ENCODE measurements around the gene LRRC45.

LRRC45 gene

DNA sequence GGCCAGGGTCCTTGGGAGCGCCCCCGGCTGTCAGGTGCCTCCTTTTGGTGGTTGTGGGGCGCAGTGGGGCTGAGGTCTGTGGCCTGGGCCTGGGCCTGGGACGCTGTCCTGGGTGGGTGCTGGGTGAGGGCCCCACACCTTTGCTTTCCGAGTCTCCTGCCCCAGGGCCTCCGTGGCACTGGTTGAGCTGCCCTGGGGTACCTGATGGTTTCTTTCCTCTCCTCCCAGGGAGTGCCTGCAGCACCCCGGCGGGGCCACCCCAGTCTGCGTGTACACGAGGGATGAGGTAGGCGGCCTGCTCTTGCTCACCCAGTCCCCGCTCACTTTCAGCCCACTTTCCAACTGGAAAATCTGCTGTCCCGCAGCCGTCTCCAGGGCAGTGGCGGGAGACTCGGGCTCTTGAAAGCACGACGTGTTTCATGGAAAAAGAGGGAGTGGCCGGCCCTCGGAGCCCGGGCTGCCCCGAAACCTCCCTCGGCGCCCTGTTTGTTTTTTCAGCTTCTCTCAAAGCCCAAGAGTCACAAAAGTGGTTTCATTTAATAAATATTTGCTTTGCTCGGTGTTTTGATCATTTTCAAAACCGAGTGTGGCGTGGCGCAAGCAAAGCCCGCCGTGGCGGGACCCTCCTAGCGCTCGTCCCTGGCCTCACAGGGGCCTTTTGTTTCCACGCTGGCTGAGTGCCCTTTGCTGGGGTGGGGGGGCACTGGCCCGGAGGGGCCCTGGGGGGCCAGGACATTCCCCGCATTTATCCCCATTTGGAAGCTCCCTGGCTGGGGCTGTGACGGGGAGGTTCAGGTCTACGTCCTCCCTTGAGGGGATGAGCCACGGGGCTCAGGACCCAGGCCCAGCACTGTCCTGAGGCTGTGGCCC is 28.3 kb upstream of the LRRC45 start:
- H3K27ac ChIP-seq (ENCODE audit: low read depth, low read length), result no peak overlapping the region
- no peaks in the 10 kb centered on the region for H3K36me3 ChIP-seq (ENCODE audit: insufficient read depth, low read length)
- H3K27me3 ChIP-seq (ENCODE audit: insufficient read depth, low read length), result no peaks in the 10 kb centered on the region
- no peaks in the 10 kb centered on the region for H3K79me2 ChIP-seq (ENCODE audit: control insufficient read depth, insufficient read depth, low read length, unreplicated experiment)
- no peak overlapping the region for H3K4me3 ChIP-seq (ENCODE audit: low read depth, low read length)
- peaks cover 8% of the 10 kb centered on the region for H3K4me1 ChIP-seq (ENCODE audit: control insufficient read depth, insufficient read depth, low read length, unreplicated experiment)
- no peak overlapping the region for H2AFZ ChIP-seq (ENCODE audit: low read length, unreplicated experiment)

DNA sequence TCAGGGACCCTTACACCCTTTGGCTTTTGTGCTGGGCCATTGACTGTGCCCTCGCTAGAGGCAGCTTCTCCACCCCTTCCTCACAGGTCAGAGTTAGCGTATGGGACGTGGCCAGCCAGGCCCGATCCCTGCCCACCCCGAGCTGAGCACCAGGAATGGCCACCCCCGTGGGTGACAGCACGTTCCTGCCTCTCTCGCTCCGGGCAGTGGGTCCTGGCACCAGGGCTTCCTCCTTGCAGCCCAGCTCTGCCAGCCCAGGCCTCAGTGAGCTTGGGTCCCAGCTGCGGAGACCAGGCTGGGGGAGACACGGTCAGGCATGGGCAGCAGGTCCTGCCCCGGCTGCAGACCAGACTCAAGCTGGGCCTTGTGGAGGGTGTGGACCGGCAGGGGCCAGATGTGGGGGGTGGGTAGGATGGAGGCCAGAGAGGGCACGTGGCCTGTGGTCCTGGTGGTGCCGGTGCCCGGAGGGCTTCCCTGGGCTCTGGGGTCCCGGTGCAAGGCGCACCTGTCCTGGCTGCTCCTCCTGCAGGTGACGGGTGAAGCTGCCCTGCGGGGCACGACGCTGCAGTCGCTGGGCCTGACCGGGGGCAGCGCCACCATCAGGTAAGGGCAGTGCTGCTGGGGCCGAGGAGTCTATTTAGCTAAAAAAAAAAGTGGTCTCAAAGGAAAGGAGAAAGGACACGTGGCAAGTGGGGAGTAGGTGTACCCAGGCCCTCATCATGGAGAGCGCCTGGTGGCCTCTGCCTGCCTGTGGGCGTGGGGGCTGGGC is 27.5 kb upstream of the LRRC45 start:
- Histone ChIP-seq H3K27ac (ENCODE audit: low read depth, low read length) (no peak overlapping the region), H3K4me1 (ENCODE audit: control insufficient read depth, insufficient read depth, low read length, unreplicated experiment) (peaks cover 8% of the 10 kb centered on the region), H3K79me2 (ENCODE audit: control insufficient read depth, insufficient read depth, low read length, unreplicated experiment) (no peaks in the 10 kb centered on the region), H3K27me3 (ENCODE audit: insufficient read depth, low read length) (no peaks in the 10 kb centered on the region), H3K36me3 (ENCODE audit: insufficient read depth, low read length) (no peaks in the 10 kb centered on the region), H3K4me3 (ENCODE audit: low read depth, low read length) (no peak overlapping the region), H2AFZ (ENCODE audit: low read length, unreplicated experiment) (no peak overlapping the region)

DNA sequence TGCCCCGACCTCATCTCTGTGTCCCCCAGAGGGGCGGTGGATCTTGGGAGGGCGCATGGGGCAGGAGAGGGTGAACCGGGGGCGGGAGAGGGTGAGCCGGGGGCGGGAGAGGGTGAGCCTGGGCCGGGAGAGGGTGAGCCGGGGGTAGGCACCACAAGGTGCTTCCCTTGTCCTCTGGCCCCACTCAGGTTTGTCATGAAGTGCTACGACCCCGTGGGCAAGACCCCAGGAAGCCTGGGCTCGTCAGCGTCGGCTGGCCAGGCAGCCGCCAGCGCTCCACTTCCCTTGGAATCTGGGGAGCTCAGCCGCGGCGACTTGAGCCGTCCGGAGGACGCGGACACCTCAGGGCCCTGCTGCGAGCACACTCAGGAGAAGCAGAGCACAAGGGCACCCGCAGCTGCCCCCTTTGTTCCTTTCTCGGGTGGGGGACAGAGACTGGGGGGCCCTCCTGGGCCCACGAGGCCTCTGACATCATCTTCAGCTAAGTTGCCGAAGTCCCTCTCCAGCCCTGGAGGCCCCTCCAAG is 26.8 kb upstream of the LRRC45 start:
- Histone ChIP-seq H3K79me2 (ENCODE audit: control insufficient read depth, insufficient read depth, low read length, unreplicated experiment) (no peaks in the 10 kb centered on the region), H3K27ac (ENCODE audit: low read depth, low read length) (no peak overlapping the region), H3K4me1 (ENCODE audit: control insufficient read depth, insufficient read depth, low read length, unreplicated experiment) (peaks cover 8% of the 10 kb centered on the region), H2AFZ (ENCODE audit: low read length, unreplicated experiment) (no peak overlapping the region), H3K36me3 (ENCODE audit: insufficient read depth, low read length) (no peaks in the 10 kb centered on the region), H3K4me3 (ENCODE audit: low read depth, low read length) (no peak overlapping the region), H3K27me3 (ENCODE audit: insufficient read depth, low read length) (no peaks in the 10 kb centered on the region)

DNA sequence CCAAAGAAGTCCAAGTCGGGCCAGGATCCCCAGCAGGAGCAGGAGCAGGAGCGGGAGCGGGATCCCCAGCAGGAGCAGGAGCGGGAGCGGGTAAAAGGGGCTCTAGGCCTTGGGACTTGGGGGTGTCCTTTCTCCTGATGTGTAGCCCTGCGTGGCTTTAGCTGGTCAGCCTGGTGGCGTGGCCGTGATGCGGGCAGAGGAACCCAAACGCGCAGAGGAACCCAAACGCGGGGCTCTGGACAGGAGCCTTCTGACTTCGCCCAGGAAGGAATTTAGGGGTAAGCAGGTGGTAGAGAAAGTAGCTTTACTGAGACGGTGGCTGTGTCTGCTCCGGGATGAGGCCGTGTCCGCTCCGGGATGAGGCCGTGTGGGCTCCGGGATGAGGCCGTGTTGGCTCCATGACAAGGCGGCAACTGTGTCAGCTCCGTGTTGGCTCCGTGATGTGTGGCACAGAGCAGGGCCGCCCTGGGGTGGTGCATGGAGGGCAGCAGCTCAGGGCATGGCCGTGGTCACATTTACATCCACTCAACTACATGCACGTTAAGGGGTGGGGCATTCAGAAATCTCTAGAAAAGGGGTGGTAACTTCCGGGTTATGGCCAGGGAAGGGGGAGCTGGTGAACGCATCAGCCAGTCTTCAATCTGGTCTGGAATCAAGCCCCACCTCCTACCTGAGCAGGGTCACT is 26.2 kb upstream of the LRRC45 start:
- Histone ChIP-seq H3K79me2 (ENCODE audit: control insufficient read depth, insufficient read depth, low read length, unreplicated experiment) (no peaks in the 10 kb centered on the region), H3K27me3 (ENCODE audit: insufficient read depth, low read length) (no peaks in the 10 kb centered on the region), H3K36me3 (ENCODE audit: insufficient read depth, low read length) (no peaks in the 10 kb centered on the region), H3K27ac (ENCODE audit: low read depth, low read length) (no peak overlapping the region), H2AFZ (ENCODE audit: low read length, unreplicated experiment) (no peak overlapping the region), H3K4me3 (ENCODE audit: low read depth, low read length) (no peak overlapping the region), H3K4me1 (ENCODE audit: control insufficient read depth, insufficient read depth, low read length, unreplicated experiment) (peaks cover 4% of the 10 kb centered on the region)

DNA sequence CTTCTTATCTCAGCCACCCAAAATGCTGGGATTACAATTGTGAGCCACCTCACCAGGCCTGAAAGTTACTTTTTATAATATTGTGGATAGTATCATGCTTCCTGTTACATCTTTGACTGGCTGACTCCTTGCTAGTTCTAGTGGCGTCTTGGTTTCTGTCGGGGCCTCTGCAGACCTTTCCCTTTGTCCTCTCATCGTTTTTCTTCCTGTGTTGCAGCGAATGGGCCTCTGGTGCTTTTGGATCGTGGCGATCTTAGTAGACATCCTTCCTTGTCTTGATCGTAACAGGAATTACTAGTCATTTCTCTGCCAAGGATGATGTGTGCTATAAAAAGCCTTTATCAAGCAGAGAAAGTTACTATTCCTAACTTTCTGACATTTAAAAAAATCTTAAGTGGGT is 24.9 kb upstream of the LRRC45 start:
- H3K4me3 ChIP-seq (ENCODE audit: low read depth, low read length), result no peak overlapping the region
- no peak overlapping the region for H3K27ac ChIP-seq (ENCODE audit: low read depth, low read length)
- H3K36me3 ChIP-seq (ENCODE audit: insufficient read depth, low read length), result no peaks in the 10 kb centered on the region
- H2AFZ ChIP-seq (ENCODE audit: low read length, unreplicated experiment), result no peak overlapping the region
- H3K27me3 ChIP-seq (ENCODE audit: insufficient read depth, low read length), result no peaks in the 10 kb centered on the region
- H3K79me2 ChIP-seq (ENCODE audit: control insufficient read depth, insufficient read depth, low read length, unreplicated experiment), result no peaks in the 10 kb centered on the region
- H3K4me1 ChIP-seq (ENCODE audit: control insufficient read depth, insufficient read depth, low read length, unreplicated experiment), result peaks cover 6% of the 10 kb centered on the region

DNA sequence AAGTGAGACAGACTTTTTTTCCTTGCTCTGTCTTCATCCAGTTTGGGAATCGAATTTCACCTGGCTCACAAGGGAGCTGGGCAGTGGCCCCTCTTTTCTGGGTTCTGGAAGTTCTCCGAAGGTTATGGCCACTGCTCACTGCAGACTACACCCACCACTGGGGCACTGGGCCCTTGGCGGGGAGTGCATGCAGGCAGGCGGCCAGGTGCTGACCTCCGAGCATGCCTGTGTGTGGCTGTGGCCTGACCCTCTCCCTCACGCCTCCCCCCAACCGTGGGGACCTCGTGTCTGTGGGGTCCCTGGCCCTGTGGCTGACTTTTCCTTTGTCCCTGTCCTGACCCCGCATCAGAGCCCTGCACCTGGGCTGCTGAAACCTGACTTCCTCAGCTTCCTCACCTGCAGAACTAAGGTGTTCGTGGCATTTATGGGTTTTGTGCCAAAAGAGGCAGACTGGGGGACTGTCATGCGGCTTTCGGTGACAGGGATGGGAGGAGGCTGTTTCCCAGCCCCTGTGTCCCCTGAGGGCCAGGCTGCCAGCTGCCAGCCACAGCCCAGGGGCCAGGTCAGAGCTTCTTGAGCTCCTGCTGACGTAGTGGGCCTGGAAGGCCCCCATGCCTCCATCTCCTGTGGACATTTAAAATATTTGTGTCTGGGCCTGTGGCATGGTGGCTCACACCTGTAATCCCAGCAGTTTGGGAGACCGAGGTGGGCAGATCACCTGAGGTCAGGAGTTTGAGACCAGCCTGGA is 24.2 kb upstream of the LRRC45 start:
- Histone ChIP-seq H3K36me3 (ENCODE audit: insufficient read depth, low read length) (no peaks in the 10 kb centered on the region), H3K4me3 (ENCODE audit: low read depth, low read length) (no peak overlapping the region), H2AFZ (ENCODE audit: low read length, unreplicated experiment) (no peak overlapping the region), H3K4me1 (ENCODE audit: control insufficient read depth, insufficient read depth, low read length, unreplicated experiment) (peaks cover 10% of the 10 kb centered on the region), H3K79me2 (ENCODE audit: control insufficient read depth, insufficient read depth, low read length, unreplicated experiment) (no peaks in the 10 kb centered on the region), H3K27me3 (ENCODE audit: insufficient read depth, low read length) (no peaks in the 10 kb centered on the region), H3K27ac (ENCODE audit: low read depth, low read length) (no peak overlapping the region)

DNA sequence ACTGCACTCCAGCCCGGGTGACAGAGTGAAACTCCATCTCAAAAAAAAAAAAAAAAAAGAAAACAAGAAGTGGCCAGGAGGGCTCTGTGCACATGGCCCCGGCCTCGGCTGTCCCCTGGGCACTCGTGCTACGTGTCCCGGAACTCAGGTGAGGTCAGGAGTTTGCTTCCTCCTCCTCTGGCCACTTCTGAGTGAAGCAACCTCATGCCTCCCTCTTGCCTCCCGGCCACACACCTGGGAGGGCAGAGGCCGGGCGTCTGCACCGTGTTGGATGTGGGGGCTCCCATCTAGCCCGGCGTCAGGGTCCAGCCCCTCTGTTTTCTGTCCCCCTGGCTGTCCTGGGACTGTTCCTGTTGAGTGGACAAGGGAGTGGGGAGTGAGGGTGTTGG is 23.5 kb upstream of the LRRC45 start:
- H3K36me3 ChIP-seq (ENCODE audit: insufficient read depth, low read length), result no peaks in the 10 kb centered on the region
- no peaks in the 10 kb centered on the region for H3K79me2 ChIP-seq (ENCODE audit: control insufficient read depth, insufficient read depth, low read length, unreplicated experiment)
- H3K27ac ChIP-seq (ENCODE audit: low read depth, low read length), result no peak overlapping the region
- no peak overlapping the region for H3K4me3 ChIP-seq (ENCODE audit: low read depth, low read length)
- H3K4me1 ChIP-seq (ENCODE audit: control insufficient read depth, insufficient read depth, low read length, unreplicated experiment), result peaks cover 17% of the 10 kb centered on the region
- no peaks in the 10 kb centered on the region for H3K27me3 ChIP-seq (ENCODE audit: insufficient read depth, low read length)
- H2AFZ ChIP-seq (ENCODE audit: low read length, unreplicated experiment), result no peak overlapping the region

DNA sequence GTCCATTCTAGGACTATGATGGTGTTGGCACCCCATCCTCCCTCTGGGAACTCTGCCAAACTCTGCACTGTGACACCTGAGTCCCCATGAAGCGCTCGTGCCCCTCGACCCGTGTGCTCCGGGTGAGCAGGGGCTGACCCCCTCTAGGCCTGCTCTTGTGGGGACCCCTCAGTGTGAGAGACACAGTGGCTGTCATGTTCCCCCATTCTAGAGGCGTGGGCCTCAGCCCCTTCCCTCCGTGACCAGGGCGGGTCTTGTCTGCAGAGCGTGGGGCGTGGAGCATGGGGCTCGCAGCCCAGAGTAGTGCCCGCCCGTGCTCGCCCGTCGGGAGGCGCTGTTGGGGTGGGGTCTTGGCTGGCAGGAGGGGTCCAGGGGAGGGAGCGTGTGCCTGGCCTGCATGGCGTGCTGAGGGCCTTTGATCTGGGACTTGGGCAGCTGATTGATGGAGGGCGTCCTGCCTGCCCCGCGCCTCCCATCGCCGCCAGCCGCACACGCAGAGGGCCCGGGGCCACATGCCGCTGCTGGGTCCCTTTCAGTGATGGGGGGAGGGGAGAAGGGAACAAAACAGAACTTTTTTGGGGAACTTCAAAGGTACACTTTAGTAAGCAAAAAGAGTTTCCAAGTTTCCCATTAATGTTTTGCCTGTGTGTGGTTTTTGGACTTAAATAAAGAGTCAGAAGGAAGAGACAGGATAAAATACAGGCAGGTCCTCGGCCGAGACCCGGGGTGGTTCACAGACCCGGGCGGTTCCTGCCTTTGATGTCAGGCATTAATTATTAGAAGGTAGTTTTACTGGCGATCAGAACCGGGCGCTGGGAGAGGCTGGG is 22.9 kb upstream of the LRRC45 start:
- Histone ChIP-seq H2AFZ (ENCODE audit: low read length, unreplicated experiment) (no peak overlapping the region), H3K4me1 (ENCODE audit: control insufficient read depth, insufficient read depth, low read length, unreplicated experiment) (peaks cover 23% of the 10 kb centered on the region), H3K36me3 (ENCODE audit: insufficient read depth, low read length) (no peaks in the 10 kb centered on the region), H3K27me3 (ENCODE audit: insufficient read depth, low read length) (no peaks in the 10 kb centered on the region), H3K79me2 (ENCODE audit: control insufficient read depth, insufficient read depth, low read length, unreplicated experiment) (no peaks in the 10 kb centered on the region), H3K4me3 (ENCODE audit: low read depth, low read length) (no peak overlapping the region), H3K27ac (ENCODE audit: low read depth, low read length) (no peak overlapping the region)

DNA sequence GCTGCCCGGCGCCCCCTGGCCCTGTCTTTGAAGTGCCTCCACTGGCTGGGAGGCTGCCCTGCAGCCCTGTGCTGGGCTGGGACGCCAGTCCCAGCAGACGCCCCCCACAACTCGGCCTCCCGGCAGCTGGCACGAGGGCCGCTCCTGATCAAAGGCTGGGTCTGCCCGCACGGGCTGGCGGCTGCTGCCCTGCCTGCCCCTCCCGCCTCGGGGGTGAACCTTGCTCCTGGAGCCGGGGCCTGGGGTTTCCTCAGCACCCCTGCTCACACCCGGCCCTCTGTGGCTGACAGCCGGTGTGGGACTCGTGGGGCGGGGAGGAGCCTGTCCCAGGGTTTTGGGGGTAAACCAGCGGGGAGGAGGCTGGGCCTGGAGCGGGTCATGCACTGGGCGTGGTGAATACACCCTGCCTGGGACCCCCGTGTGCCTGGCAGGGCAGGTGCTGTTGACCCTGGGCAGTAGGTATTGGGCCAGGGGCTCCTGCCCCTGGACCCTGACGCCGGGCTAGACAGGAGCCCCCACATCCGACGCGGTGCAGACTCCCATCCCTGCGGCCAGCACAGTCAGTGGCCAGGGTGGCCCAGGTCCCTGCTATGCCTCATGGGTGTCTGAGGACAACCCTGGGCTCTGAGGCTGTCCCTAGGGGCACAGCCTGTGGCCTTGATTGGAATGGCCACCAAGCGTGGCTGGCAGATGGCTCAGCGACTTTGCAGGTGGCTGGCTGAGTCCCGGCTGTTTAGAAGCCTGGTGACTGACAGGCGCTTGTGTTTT is 22.1 kb upstream of the LRRC45 start:
- H3K4me1 ChIP-seq (ENCODE audit: control insufficient read depth, insufficient read depth, low read length, unreplicated experiment), result peaks cover 30% of the 10 kb centered on the region
- H3K4me3 ChIP-seq (ENCODE audit: low read depth, low read length), result no peak overlapping the region
- no peaks in the 10 kb centered on the region for H3K36me3 ChIP-seq (ENCODE audit: insufficient read depth, low read length)
- no peaks in the 10 kb centered on the region for H3K27me3 ChIP-seq (ENCODE audit: insufficient read depth, low read length)
- no peak overlapping the region for H2AFZ ChIP-seq (ENCODE audit: low read length, unreplicated experiment)
- no peak overlapping the region for H3K27ac ChIP-seq (ENCODE audit: low read depth, low read length)
- H3K79me2 ChIP-seq (ENCODE audit: control insufficient read depth, insufficient read depth, low read length, unreplicated experiment), result no peaks in the 10 kb centered on the region
